Measurements from ENCODE around the gene UBE2R2. TPM values are rescaled to one million over a fixed set of nuclear protein-coding genes. Genes with fewer than 3 reads are reported as not detected.
"Not testable (repeated sequence)": the region's sequence is repeated elsewhere in the genome, so short reads cannot be mapped to it uniquely, and the experiment has no call there.

Gene UBE2R2
- total RNA-seq, 1 donor from 2014 or later, result 55.9 TPM

- no peak overlapping the region for H3K27ac Mint-ChIP-seq
- no peaks in the 10 kb centered on the region for H3K9me3 Mint-ChIP-seq
- DNase-seq (ENCODE audit: extremely low spot score, unreplicated experiment), result no peak
- no peak overlapping the region for H3K4me3 Mint-ChIP-seq
- H3K4me1 Mint-ChIP-seq (ENCODE audit: unreplicated experiment), result no peaks in the 10 kb centered on the region
- TF ChIP-seq, protein P1, sequence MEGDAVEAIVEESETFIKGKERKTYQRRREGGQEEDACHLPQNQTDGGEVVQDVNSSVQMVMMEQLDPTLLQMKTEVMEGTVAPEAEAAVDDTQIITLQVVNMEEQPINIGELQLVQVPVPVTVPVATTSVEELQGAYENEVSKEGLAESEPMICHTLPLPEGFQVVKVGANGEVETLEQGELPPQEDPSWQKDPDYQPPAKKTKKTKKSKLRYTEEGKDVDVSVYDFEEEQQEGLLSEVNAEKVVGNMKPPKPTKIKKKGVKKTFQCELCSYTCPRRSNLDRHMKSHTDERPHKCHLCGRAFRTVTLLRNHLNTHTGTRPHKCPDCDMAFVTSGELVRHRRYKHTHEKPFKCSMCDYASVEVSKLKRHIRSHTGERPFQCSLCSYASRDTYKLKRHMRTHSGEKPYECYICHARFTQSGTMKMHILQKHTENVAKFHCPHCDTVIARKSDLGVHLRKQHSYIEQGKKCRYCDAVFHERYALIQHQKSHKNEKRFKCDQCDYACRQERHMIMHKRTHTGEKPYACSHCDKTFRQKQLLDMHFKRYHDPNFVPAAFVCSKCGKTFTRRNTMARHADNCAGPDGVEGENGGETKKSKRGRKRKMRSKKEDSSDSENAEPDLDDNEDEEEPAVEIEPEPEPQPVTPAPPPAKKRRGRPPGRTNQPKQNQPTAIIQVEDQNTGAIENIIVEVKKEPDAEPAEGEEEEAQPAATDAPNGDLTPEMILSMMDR (conservative IDR thresholded peaks at IDR 0.05), result no peak
- peaks cover 48% of the 10 kb centered on the region for H3K36me3 Mint-ChIP-seq
- no peaks in the 10 kb centered on the region for H3K27me3 Mint-ChIP-seq
Measured at GRCh38 chr9:33946779-33947535, 130.0 kb downstream of the UBE2R2 start.

- TF ChIP-seq, protein P1 (conservative IDR thresholded peaks at IDR 0.05), result no peak
- peaks cover 41% of the 10 kb centered on the region for H3K36me3 Mint-ChIP-seq
- H3K4me3 Mint-ChIP-seq, result no peak overlapping the region
- DNase-seq (ENCODE audit: extremely low spot score, unreplicated experiment), result no peak
- no peaks in the 10 kb centered on the region for H3K27me3 Mint-ChIP-seq
- H3K27ac Mint-ChIP-seq, result no peak overlapping the region
- no peaks in the 10 kb centered on the region for H3K9me3 Mint-ChIP-seq
- no peaks in the 10 kb centered on the region for H3K4me1 Mint-ChIP-seq (ENCODE audit: unreplicated experiment)
Measured at GRCh38 chr9:33950371-33950770, 133.4 kb downstream of the UBE2R2 start.

GRCh38 chr9:33952066-33952465, 135.1 kb downstream of the UBE2R2 start:
- Mint-ChIP-seq H3K27ac (no peak overlapping the region), H3K4me3 (no peak overlapping the region), H3K9me3 (no peaks in the 10 kb centered on the region), H3K27me3 (no peaks in the 10 kb centered on the region), H3K36me3 (peaks cover 40% of the 10 kb centered on the region), H3K4me1 (ENCODE audit: unreplicated experiment) (no peaks in the 10 kb centered on the region)
- no peak for DNase-seq (ENCODE audit: extremely low spot score, unreplicated experiment)
- TF ChIP-seq, protein P1 (conservative IDR thresholded peaks at IDR 0.05), result no peak

GRCh38 chr9:33956544-33956943, 139.6 kb downstream of the UBE2R2 start:
- Mint-ChIP-seq H3K27ac (no peak overlapping the region), H3K36me3 (peaks cover 39% of the 10 kb centered on the region), H3K27me3 (no peaks in the 10 kb centered on the region), H3K9me3 (no peaks in the 10 kb centered on the region), H3K4me1 (ENCODE audit: unreplicated experiment) (no peaks in the 10 kb centered on the region), H3K4me3 (no peak overlapping the region)
- TF ChIP-seq, protein P1 (conservative IDR thresholded peaks at IDR 0.05), result no peak
- no peak for DNase-seq (ENCODE audit: extremely low spot score, unreplicated experiment)

DNA sequence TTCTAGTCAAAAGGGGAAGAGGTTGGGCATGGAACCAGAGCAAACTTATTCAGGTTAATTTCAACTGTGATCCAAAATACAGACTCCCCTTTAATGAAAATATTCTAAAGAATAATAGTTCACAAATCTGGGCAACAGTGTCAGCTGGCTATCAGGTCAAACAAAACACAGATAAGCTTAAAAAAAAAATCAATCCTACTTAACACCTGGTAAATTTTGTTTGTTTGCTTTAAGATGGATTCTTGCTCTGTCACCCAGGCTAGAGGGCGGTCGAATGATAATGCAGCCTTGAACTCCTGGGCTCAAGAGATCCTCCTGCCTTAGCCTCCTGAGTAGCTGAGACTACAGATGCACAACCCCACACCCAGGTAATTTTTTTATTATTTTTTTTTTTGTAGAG, 142.8 kb downstream of the UBE2R2 start:
- Mint-ChIP-seq H3K27me3 (no peaks in the 10 kb centered on the region), H3K36me3 (peaks cover 23% of the 10 kb centered on the region), H3K9me3 (no peaks in the 10 kb centered on the region), H3K4me3 (no peak overlapping the region), H3K4me1 (ENCODE audit: unreplicated experiment) (no peaks in the 10 kb centered on the region), H3K27ac (no peak overlapping the region)
- no peak for DNase-seq (ENCODE audit: extremely low spot score, unreplicated experiment)
- TF ChIP-seq, protein P1 (conservative IDR thresholded peaks at IDR 0.05), result no peak

- not testable (repeated sequence) for H3K27ac Mint-ChIP-seq; H3K4me3 Mint-ChIP-seq; H3K4me1 Mint-ChIP-seq (ENCODE audit: unreplicated experiment); DNase-seq (ENCODE audit: extremely low spot score, unreplicated experiment); H3K27me3 Mint-ChIP-seq; H3K9me3 Mint-ChIP-seq
- H3K36me3 Mint-ChIP-seq, result peaks cover 18% of the 10 kb centered on the region
Measured at GRCh38 chr9:33962468-33962867, 145.5 kb downstream of the UBE2R2 start.

All from type B pancreatic cell (in vitro differentiated cells).